AG04450 (cell line): ENCODE results near the gene IRAK1. TPM values are rescaled to one million over a fixed set of nuclear protein-coding genes. Genes with fewer than 3 reads are reported as not detected.

Source experiments
- CTCF ChIA-PET: fragments of 300-600, 350-600 bp; formaldehyde crosslinking; extraction: SDS; loops from one replicate; lab custom pipeline; 2022; ENCODE audit warnings: antibody characterized with exemption, inconsistent platforms; lab: Charles Lee
- POLR2A ChIA-PET: fragments of 350-600 bp; formaldehyde crosslinking; extraction: SDS; loops from one replicate; lab custom pipeline; 2021; ENCODE audit warnings: antibody characterized with exemption, inconsistent platforms; lab: Yijun Ruan, JAX
- DNase-seq: peaks from one replicate; pipeline ENCODE4 v3.0.0-alpha.2; 2011; ENCODE audit warnings: low read depth, low spot score
- H3K27ac ChIP-seq: one replicate; pipeline ENCODE4 v1.5.1; 2012; ENCODE audit warnings: low read depth, low read length, control low read depth
- H3K27me3 ChIP-seq: one replicate; pipeline ENCODE4 v1.6.0; 2012; ENCODE audit warnings: low read length; ENCODE audit not compliant: control insufficient read depth, insufficient read depth
- H3K4me3 ChIP-seq: 2 replicates; pipeline ENCODE4 v1.5.1; 2011; ENCODE audit warnings: mild to moderate bottlenecking, low read depth, low read length, control low read depth
- H3K9me3 ChIP-seq: 2 replicates; pipeline ENCODE4 v1.5.1; 2012; ENCODE audit warnings: low read length; ENCODE audit not compliant: control insufficient read depth, insufficient read depth
- polyA plus RNA-seq: library from polyadenylated mRNA; depleted of rRNA; stranded (reverse); fragments of >200 nt; gene quantifications from 2 replicates; pipeline ENCODE4 v1.2.3, GENCODE V29; 2011
- TF ChIP-seq, protein P1 (sequence below): IDR thresholded peaks from 2 replicates; pipeline ENCODE4 v1.5.1; 2011; ENCODE audit warnings: low read depth, low read length, control low read depth, inconsistent platforms

IRAK1 gene
- polyA plus RNA-seq, 1 experiment = 31.6 TPM

DNA sequence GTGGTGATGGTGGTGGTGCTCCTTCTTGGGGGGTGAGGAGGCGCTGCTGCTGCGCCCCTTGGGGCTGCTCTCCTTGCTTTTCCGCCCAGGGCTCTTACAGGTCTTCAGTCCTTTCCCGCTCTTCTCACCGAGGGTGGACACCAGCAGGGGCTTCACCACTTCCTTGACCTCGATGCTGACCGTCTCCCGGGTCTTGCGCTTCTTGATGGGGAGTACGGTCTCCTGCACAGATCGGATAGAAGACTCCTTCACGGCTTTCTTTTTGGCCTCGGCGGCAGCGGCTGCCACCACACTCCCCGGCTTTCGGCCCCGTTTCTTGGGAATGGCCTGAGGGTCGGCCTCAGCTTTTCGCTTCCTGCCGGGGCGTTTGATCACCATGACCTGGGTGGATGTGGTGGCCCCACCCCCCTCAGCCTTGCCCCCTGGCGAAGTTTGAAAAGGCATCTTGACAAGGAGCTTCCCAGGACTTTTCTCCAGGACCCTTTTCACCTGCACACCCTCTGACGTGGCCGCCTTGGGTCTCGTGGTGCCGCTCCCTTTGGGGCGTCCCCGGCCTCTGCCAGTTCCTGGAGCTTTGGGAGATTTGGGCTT is 11.1 kb upstream of the IRAK1 start:
- no peak overlapping the region for H3K4me3 ChIP-seq
- DNase-seq = no peak
- H3K27me3 ChIP-seq = no peaks in the 10 kb centered on the region
- ChIA-PET POLR2A (no interaction called here), CTCF (interaction anchor here (0.6 to 0.7 kb wide), 2 partner anchors 10 to 1088 kb away, joined by 3 to 5 read pairs; no protein-coding TSS in a partner anchor)
- TF ChIP-seq, protein P1, sequence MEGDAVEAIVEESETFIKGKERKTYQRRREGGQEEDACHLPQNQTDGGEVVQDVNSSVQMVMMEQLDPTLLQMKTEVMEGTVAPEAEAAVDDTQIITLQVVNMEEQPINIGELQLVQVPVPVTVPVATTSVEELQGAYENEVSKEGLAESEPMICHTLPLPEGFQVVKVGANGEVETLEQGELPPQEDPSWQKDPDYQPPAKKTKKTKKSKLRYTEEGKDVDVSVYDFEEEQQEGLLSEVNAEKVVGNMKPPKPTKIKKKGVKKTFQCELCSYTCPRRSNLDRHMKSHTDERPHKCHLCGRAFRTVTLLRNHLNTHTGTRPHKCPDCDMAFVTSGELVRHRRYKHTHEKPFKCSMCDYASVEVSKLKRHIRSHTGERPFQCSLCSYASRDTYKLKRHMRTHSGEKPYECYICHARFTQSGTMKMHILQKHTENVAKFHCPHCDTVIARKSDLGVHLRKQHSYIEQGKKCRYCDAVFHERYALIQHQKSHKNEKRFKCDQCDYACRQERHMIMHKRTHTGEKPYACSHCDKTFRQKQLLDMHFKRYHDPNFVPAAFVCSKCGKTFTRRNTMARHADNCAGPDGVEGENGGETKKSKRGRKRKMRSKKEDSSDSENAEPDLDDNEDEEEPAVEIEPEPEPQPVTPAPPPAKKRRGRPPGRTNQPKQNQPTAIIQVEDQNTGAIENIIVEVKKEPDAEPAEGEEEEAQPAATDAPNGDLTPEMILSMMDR = no peak
- no peaks in the 10 kb centered on the region for H3K9me3 ChIP-seq
- H3K27ac ChIP-seq = no peak overlapping the region

DNA sequence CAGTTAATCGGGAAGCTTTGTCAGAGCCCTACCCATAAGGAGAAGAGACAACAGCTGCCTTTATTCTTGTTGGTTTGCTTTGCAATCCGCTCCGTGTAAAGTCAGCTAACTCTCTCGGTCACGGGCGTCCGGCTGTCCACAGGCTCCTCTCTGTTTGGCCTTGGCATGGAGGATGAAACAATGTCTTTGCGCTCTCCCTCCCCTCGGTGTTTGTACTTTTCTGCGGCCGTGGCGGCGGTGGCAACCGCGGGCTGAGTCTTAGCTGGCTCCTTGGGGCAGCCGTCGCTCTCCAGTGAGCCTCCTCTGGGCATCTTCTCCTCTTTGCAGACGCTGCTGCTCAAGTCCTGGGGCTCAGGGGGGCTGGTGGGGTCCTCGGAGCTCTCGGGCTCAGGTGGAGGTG is 10.6 kb upstream of the IRAK1 start:
- CTCF ChIA-PET = interaction anchor here (0.8 kb wide), 1 partner anchor 343 kb away, joined by 4 read pairs; no protein-coding TSS in a partner anchor
- no peak overlapping the region for H3K4me3 ChIP-seq
- TF ChIP-seq, protein P1 = no peak
- DNase-seq = no peak
- no peak overlapping the region for H3K27ac ChIP-seq
- H3K27me3 ChIP-seq = no peaks in the 10 kb centered on the region
- H3K9me3 ChIP-seq = no peaks in the 10 kb centered on the region
- POLR2A ChIA-PET = no interaction called here

DNA sequence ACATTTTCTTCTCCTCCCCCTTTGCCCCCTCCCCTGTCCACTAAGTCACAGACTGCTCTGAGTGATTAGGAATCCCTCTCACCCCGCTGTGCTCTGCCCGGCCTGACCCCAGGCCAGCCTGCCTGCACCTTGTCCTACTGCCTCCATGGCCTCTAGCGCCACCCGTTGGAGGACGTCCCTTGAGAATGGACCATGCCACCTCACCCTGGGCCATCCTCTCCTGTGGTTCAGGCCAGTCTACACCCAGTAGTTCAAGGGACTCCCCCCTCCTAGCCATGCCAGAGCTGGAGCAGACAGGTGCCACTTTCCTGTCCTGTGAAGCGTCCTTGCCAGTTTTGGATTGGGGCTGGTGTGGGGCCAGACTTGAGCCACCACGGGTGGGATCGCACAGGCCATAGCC is 9.7 kb upstream of the IRAK1 start:
- no peak for DNase-seq

DNA sequence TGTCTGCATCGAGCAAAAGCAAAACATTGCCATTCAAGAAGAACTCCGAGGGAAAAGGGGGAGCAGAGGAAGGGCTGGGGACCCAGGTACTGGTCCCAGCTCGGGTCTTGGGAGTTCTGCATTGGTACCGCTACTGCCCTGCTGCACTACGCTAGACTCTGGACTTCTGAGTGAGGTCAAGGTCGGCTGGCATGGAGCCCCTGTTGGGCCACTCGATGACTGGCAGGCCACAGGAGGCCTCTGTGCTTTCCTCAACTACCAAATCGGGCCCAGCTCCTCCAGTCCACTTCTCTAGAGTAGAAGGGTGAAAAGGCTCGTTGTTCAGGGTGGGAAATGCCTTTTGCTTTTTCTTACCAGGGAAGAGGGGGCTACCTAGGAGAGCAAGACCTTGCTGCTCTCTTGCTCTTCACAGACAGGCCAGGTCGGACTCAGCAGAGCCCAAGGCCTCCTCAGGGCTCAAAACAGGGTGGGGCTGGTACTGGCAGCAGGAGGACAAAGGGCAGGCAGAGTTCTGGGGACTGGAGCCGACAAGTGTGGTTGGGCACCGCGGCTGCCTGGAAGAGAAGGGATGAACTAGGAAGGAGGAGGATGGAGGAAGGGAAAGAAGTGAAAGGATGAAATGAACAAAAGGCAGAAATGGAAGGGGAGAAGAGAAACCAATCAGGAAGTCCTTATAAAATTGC is 8.9 kb upstream of the IRAK1 start:
- POLR2A ChIA-PET = no interaction called here
- H3K27ac ChIP-seq = no peak overlapping the region
- no peaks in the 10 kb centered on the region for H3K27me3 ChIP-seq
- TF ChIP-seq, protein P1 = no peak
- CTCF ChIA-PET = no interaction called here
- no peak for DNase-seq
- no peak overlapping the region for H3K4me3 ChIP-seq
- no peaks in the 10 kb centered on the region for H3K9me3 ChIP-seq

More for the DNA sequence above, 9.7 kb upstream of the IRAK1 start:
- Histone ChIP-seq H3K4me3 (no peak overlapping the region), H3K27ac (no peak overlapping the region), H3K27me3 (no peaks in the 10 kb centered on the region), H3K9me3 (no peaks in the 10 kb centered on the region)
- POLR2A ChIA-PET = no interaction called here
- CTCF ChIA-PET = interaction anchor here (0.8 kb wide), 1 partner anchor 343 kb away, joined by 4 read pairs; no protein-coding TSS in a partner anchor
- TF ChIP-seq, protein P1 = no peak

DNA sequence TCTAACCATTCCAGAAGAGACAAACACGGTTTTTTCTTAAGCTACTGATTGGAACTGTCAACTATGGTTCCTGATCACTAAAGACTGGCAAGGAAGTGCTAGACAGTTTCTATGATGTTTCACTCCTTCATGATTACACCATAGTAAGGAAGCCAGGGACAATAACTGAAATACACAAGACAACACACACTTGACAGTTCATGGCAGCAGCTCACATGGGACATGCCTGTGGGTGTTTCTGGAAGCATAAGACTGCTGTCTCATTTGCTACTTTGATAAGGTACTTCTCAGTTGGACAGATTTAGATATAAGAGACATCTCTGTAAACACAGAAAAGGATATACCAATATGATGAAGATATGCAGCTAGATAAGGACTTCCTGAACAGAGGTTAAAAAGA is 8.3 kb upstream of the IRAK1 start:
- ChIA-PET POLR2A (no interaction called here), CTCF (no interaction called here)
- TF ChIP-seq, protein P1 = no peak
- H3K27me3 ChIP-seq = no peaks in the 10 kb centered on the region
- no peak for DNase-seq
- H3K4me3 ChIP-seq = no peak overlapping the region
- no peaks in the 10 kb centered on the region for H3K9me3 ChIP-seq
- no peak overlapping the region for H3K27ac ChIP-seq
